GM13977 (cell line): ENCODE results near the gene STAG1.

ENCODE experiments used
- DNase-seq: peaks from one replicate; pipeline ENCODE4 v3.0.0; 2012; ENCODE audit warnings: low spot score
- in situ Hi-C: fragments of 300-500 bp; cut with MboI; formaldehyde crosslinking; loops from one replicate; pipeline ENCODE4 v1.12.0; 2022; ENCODE audit warnings: low sequenced_read_pairs, low pct_unique_long_range_greater_than_20kb, mixed read lengths, inconsistent platforms; ENCODE audit not compliant: unreplicated experiment
- TF ChIP-seq, protein P1 (sequence below): IDR thresholded peaks from 2 replicates; pipeline ENCODE4 v1.5.1; 2012; ENCODE audit warnings: mild to moderate bottlenecking, control low read depth; ENCODE audit not compliant: insufficient read depth; ENCODE audit errors: extremely low read depth, missing control alignments

The STAG1 gene

GRCh38 chr3:136330900-136331299 lies 421.3 kb downstream of the STAG1 start:
- TF ChIP-seq, protein P1, sequence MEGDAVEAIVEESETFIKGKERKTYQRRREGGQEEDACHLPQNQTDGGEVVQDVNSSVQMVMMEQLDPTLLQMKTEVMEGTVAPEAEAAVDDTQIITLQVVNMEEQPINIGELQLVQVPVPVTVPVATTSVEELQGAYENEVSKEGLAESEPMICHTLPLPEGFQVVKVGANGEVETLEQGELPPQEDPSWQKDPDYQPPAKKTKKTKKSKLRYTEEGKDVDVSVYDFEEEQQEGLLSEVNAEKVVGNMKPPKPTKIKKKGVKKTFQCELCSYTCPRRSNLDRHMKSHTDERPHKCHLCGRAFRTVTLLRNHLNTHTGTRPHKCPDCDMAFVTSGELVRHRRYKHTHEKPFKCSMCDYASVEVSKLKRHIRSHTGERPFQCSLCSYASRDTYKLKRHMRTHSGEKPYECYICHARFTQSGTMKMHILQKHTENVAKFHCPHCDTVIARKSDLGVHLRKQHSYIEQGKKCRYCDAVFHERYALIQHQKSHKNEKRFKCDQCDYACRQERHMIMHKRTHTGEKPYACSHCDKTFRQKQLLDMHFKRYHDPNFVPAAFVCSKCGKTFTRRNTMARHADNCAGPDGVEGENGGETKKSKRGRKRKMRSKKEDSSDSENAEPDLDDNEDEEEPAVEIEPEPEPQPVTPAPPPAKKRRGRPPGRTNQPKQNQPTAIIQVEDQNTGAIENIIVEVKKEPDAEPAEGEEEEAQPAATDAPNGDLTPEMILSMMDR, result no peak
- in situ Hi-C loops, result no loop called here
- DNase-seq, result no peak

DNA sequence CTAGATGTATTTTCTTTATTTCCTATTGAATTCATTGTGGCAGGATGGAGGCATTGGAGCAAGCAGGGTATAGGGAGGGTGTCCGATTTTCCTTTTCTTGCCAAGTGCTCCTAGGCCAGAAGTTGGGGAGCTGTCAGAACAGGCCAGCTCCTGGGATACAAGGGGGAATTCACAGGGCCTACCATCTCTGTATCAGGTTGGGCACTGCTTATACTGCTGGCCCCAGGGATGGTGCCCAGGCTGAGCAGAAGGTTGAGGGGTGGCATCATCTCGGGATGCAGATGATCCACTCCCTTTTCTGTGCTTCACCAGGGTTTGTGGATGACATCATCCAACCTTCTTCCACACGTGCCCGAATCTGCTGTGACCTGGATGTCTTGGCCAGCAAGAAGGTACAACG lies 422.6 kb downstream of the STAG1 start:
- TF ChIP-seq, protein P1, result no peak
- DNase-seq, result no peak
- in situ Hi-C loops, result no loop called here

- in situ Hi-C loops, result no loop called here
- TF ChIP-seq, protein P1, result no peak
- no peak for DNase-seq
These were observed 424.5 kb downstream of the STAG1 start for GRCh38 chr3:136327671-136328070.

DNA sequence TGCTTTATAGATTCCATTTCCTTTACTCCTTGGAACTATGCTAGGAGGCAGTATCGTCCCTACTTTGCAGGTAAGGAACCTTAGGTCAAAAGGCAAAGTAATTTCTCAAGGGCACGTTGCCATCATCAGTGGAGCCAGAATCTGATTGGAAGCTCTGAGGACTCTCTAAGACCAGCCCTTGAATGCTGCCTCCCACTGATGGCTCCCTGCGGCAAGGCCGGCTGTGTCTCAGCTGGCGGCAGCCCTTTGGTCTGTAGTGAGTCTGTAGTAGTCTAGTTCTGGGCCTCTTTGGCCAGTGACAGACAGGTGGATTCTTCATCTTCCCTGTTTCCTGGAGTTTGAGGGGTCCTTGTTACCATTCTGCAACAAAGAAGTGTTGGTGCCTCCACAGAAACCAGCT lies 425.9 kb downstream of the STAG1 start:
- in situ Hi-C loops, result no loop called here
- DNase-seq, result no peak
- TF ChIP-seq, protein P1, result no peak

- no peak for DNase-seq
- TF ChIP-seq, protein P1, result no peak
- in situ Hi-C loops, result no loop called here
These were observed 440.2 kb downstream of the STAG1 start for GRCh38 chr3:136311968-136312367.

DNA sequence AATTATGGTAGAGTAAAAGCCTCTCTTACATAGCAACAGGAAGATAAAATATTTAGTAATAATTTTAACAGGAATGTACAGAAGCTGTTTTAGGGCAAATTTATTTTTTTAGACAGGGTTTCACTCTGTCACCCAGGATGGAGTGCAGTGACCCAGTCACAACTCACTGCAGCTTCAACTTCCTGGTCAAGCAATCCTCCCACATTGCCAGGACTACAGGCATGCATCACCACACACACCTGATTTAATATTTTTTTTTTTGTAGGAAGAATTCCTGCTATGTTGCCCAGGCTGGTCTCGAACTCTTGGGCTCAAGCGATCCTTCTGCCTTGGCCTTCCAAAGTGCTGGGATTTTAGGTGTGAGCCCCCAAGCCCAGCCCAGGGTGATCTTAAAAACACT lies 440.9 kb downstream of the STAG1 start:
- no peak for DNase-seq
- TF ChIP-seq, protein P1, result no peak
- in situ Hi-C loops, result no loop called here

GRCh38 chr3:136305879-136306278 lies 446.3 kb downstream of the STAG1 start:
- no peak for DNase-seq
- in situ Hi-C loops, result no loop called here
- TF ChIP-seq, protein P1, result peak; percentile 38
